Stomach (tissue), 4 donors: Measurements from ENCODE around the gene ANKRD23.

Experiments
- CTCF ChIP-seq, 7 experiments: fragments of 450-650 bp in 4 of 7; fragments of 200-600 bp in 3 of 7; sonication (generic) in 3 of 7; IDR thresholded peaks; one replicate each; pipeline ENCODE4 v1.5.1; 2016 to 2019; ENCODE audit warnings: antibody characterized with exemption in 7 of 7, control low read depth in 2 of 7, mild to moderate bottlenecking in 1 of 7
- EP300 ChIP-seq: sonication (generic); formaldehyde crosslinking; IDR thresholded peaks from one replicate; pipeline ENCODE4 v1.6.1; 2017; ENCODE audit warnings: antibody characterized with exemption
- POLR2A ChIP-seq, 4 donors: fragments of 450-650 bp; IDR thresholded peaks; one replicate each; pipeline ENCODE4 v1.6.1; 2016; ENCODE audit warnings: antibody characterized with exemption in 4 of 4, control low read depth in 2 of 4, mild to moderate bottlenecking in 1 of 4, moderate library complexity in 1 of 4
- POLR2AphosphoS5 ChIP-seq, 3 donors: sonication (generic); formaldehyde crosslinking; IDR thresholded peaks; one replicate each; pipeline ENCODE4 v1.6.1; 2016; ENCODE audit warnings: antibody characterized with exemption in 3 of 3

GRCh38 chr2:96828874-96829273, 14.9 kb downstream of the ANKRD23 start:
- no peak for TF ChIP-seq EP300
- no peak for TF ChIP-seq CTCF (IDR thresholded peaks at IDR 0.05)
- TF ChIP-seq POLR2A (IDR thresholded peaks at IDR 0.05), result no peak
- no peak for TF ChIP-seq POLR2AphosphoS5 (IDR thresholded peaks at IDR 0.05)
